Stimulated activated CD4-positive, alpha-beta T cell treated with anti-CD3 and anti-CD28 coated beads, Interleukin-1b, Interleukin-23, amount 100 ng/mL, for 48 hours (primary cell): ENCODE results near the gene PPM1H.
"Not testable (repeated sequence)": the region's sequence is repeated elsewhere in the genome, so short reads cannot be mapped to it uniquely, and the experiment has no call there.

Source experiments
- DNase-seq: peaks from one replicate; pipeline ENCODE4 v3.0.0-alpha.2; 2020

PPM1H gene

GRCh38 chr12:62761658-62762057, 173.3 kb downstream of the PPM1H start:
- DNase-seq: no peak

- DNase-seq: no peak
Measured at GRCh38 chr12:62760779-62761178, 174.2 kb downstream of the PPM1H start.

- not testable (repeated sequence) for DNase-seq
Measured at GRCh38 chr12:62760341-62760740, 174.6 kb downstream of the PPM1H start.

- no peak for DNase-seq
Measured at GRCh38 chr12:62758216-62758615, 176.7 kb downstream of the PPM1H start.

GRCh38 chr12:62757048-62757447, 177.9 kb downstream of the PPM1H start:
- no peak for DNase-seq

- DNase-seq: no peak
Measured at GRCh38 chr12:62754706-62755105, 180.2 kb downstream of the PPM1H start.

GRCh38 chr12:62751810-62752155, 183.2 kb downstream of the PPM1H start:
- DNase-seq: no peak

GRCh38 chr12:62750941-62751809, 183.8 kb downstream of the PPM1H start:
- DNase-seq: no peak

- DNase-seq: no peak
Measured at GRCh38 chr12:62749586-62749985, 185.4 kb downstream of the PPM1H start.

GRCh38 chr12:62748941-62749468, 185.9 kb downstream of the PPM1H start:
- DNase-seq: no peak

GRCh38 chr12:62744551-62744950, 190.4 kb downstream of the PPM1H start:
- DNase-seq: no peak

GRCh38 chr12:62739266-62740015, 195.5 kb downstream of the PPM1H start:
- DNase-seq: no peak

GRCh38 chr12:62738616-62739015, 196.3 kb downstream of the PPM1H start:
- no peak for DNase-seq

- no peak for DNase-seq
Measured at GRCh38 chr12:62738105-62738504, 196.8 kb downstream of the PPM1H start.

GRCh38 chr12:62737615-62738014, 197.3 kb downstream of the PPM1H start:
- no peak for DNase-seq

GRCh38 chr12:62737188-62737587, 197.8 kb downstream of the PPM1H start:
- no peak for DNase-seq

GRCh38 chr12:62736596-62736995, 198.4 kb downstream of the PPM1H start:
- DNase-seq: no peak

- no peak for DNase-seq
Measured at GRCh38 chr12:62732861-62733427, 202.0 kb downstream of the PPM1H start.

GRCh38 chr12:62731055-62731820, 203.7 kb downstream of the PPM1H start:
- no peak for DNase-seq

- no peak for DNase-seq
Measured at GRCh38 chr12:62730649-62731048, 204.3 kb downstream of the PPM1H start.

- not testable (repeated sequence) for DNase-seq
Measured at GRCh38 chr12:62729579-62730544, 205.1 kb downstream of the PPM1H start.

- no peak for DNase-seq
Measured at GRCh38 chr12:62728741-62729140, 206.2 kb downstream of the PPM1H start.
